Omental fat pad (tissue), 4 donors: ENCODE results near the gene PEPD. TPM values are rescaled to one million over a fixed set of nuclear protein-coding genes. Genes with fewer than 3 reads are reported as not detected.
"Not testable (repeated sequence)": the region's sequence is repeated elsewhere in the genome, so short reads cannot be mapped to it uniquely, and the experiment has no call there.

Source experiments
- ATAC-seq: fragments of 150-250 bp; one replicate; pipeline ENCODE4 v1.9.1; 2016; ENCODE audit warnings: mild to moderate bottlenecking, moderate library complexity; ENCODE audit not compliant: low FRiP score
- DNase-seq: peaks from one replicate; pipeline ENCODE4 v3.0.0-alpha.2; 2019; ENCODE audit warnings: low spot score
- total RNA-seq, 4 donors: library from RNA; depleted of rRNA; stranded (reverse); fragments of >200 nt; gene quantifications; one replicate each; pipeline ENCODE4 v1.1.0, GENCODE V29; 2016
- TF ChIP-seq, protein P1 (sequence below), 3 donors: fragments of 450-650 bp; IDR thresholded peaks; one replicate each; pipeline ENCODE4 v1.5.1; 2016 to 2017; ENCODE audit warnings: antibody characterized with exemption in 3 of 3, mild to moderate bottlenecking in 3 of 3, moderate library complexity in 2 of 3

PEPD gene
- total RNA-seq, 4 donors from 2014 or later = 78.9 to 99.3 (median 89.8) TPM

DNA sequence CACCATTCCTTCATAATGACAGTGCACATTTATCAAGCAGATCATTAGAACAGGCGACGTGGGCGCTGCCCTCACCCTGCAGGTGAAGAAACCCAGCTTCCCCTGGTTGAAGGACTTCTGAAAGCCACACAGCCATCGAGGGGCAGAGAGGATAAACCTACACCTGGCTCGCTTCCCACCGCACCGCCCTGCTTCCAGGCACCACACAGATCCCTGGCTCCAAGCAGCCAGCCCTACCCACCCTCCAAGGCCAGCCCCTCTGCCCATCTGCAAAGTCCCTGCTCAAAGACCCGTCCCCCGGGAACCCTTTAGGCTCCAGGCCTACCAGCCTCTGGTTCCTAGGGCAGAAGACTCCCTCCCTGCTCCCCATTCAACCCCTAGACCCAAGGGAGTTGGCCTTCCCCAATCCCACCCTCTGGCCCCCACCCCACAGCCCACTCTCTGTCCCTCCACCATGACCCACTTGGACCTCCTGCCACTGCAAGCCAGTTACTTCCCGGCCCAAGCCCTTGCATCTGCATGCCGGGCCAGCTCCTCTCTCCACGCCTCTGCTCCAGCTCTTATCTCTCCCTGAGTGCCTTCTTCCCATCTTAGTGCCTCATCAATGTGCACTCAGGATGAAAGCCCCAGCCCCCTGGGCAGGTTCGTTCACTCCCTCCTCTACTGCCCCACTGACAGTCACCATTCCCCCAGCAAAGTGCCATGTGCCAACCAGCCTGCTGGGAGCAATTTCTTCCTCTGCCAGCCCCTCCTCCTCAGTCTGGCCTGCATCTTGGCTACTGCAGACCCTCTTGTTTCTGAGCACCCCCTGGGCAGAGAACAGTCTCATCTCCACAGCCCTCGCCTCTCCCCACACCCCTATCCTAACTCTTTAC, 28.0 kb downstream of the PEPD start:
- TF ChIP-seq, protein P1, sequence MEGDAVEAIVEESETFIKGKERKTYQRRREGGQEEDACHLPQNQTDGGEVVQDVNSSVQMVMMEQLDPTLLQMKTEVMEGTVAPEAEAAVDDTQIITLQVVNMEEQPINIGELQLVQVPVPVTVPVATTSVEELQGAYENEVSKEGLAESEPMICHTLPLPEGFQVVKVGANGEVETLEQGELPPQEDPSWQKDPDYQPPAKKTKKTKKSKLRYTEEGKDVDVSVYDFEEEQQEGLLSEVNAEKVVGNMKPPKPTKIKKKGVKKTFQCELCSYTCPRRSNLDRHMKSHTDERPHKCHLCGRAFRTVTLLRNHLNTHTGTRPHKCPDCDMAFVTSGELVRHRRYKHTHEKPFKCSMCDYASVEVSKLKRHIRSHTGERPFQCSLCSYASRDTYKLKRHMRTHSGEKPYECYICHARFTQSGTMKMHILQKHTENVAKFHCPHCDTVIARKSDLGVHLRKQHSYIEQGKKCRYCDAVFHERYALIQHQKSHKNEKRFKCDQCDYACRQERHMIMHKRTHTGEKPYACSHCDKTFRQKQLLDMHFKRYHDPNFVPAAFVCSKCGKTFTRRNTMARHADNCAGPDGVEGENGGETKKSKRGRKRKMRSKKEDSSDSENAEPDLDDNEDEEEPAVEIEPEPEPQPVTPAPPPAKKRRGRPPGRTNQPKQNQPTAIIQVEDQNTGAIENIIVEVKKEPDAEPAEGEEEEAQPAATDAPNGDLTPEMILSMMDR (IDR thresholded peaks at IDR 0.05) = no peak
- ATAC-seq (no peak), DNase-seq (no peak)

DNA sequence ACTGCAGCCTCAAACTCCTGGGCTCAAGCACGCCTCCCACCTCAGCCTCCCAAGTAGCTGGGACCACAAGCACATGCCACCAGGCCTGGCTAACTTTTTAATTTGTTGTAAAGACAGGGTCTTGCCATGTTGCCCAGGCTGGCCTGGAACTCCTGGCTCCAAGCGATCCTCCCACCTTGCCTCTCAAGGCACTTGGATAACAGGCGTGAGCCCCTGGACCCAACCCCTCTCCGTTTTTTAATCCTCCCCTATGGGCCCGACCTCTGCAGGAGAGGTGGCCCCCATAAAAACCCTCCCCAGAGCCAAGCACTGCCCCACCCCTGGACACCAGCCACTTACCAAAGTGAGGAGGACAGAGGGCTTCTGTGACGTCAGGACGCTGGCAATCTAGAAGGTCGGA, 28.6 kb downstream of the PEPD start:
- TF ChIP-seq, protein P1 (IDR thresholded peaks at IDR 0.05) = no peak
- no peak for DNase-seq
- ATAC-seq = no peak

DNA sequence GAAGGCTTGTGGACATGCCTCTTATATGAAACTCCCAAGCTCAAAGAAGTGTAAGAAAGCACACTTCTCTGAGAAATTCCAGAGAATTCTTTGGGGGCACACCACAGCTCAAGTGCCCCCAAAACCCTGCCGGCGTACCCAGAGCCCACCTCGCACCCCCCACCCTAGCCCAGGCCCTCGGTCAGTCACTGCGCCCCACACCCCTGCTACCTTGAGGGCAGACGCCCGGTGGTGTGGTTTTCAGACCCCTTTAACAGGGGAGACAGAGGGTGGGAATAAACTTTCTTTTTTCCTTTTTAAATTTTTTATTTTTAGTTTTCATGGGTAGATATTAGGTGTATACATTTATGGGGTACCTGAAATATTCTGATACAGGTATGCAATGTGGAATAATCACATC, 29.5 kb downstream of the PEPD start:
- DNase-seq (no peak), ATAC-seq (no peak)
- TF ChIP-seq, protein P1 (IDR thresholded peaks at IDR 0.05) = no peak

DNA sequence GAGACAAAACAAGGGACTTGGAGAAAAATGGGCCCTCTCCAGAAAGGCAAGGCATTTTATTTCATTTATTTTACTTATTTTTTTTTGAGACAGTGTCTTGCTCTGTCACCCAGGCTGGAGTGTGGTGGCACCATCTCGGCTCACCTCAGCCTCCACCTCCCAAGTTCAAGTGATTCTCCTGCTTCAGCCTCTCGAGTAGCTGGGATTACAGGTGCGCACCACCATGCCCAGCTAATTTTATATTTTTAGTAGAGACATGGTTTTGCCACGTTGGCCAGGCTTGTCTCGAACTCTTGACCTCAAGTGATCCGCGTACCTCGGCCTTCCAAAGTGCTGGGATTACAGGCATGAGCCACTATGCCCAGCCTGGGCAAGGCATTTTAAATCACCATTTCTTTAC, 31.0 kb downstream of the PEPD start:
- DNase-seq, ATAC-seq: not testable (repeated sequence)

DNA sequence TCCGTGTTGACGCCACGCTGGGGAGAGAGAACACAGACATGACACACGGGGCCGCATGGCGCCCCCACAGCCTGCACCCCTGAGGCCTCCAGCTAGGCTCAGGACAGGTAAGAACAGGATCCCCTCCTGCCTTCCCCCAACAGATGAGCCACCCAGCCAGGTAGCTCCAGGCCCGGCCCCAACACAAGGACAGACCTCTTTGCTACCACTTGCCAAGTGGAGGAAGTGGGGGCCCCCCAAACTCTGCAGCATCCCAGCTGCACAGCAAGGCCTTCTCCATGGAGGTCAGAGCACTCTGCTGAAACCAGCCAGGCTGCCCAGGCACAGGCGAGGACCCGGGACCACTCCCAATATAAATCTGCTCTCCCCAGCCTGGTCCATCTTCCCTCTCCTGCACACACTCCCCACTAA, 31.5 kb downstream of the PEPD start:
- TF ChIP-seq, protein P1 (IDR thresholded peaks at IDR 0.05) = no peak
- DNase-seq = no peak
- no peak for ATAC-seq

DNA sequence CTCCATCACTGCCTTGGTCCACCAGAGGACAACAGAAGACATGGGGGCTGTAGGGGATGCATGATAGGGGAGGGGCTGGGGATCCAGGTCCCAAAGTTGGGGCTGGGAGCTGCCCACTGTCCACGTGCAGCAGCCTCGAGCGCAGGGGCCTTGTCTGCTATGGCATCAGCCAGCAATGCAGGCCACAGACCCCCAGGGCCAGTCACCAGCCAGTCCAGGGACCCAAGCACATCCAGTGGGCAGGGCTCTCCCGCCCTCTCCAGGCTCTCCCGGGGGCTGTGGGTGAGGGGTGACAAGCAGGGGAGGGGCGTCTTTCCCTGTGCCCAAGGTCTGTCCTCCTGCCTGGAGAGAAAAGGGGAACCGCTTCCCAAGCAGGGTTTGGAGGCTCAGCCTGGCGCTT, 32.8 kb downstream of the PEPD start:
- ATAC-seq (no peak), DNase-seq (no peak)
- TF ChIP-seq, protein P1 (IDR thresholded peaks at IDR 0.05) = no peak

DNA sequence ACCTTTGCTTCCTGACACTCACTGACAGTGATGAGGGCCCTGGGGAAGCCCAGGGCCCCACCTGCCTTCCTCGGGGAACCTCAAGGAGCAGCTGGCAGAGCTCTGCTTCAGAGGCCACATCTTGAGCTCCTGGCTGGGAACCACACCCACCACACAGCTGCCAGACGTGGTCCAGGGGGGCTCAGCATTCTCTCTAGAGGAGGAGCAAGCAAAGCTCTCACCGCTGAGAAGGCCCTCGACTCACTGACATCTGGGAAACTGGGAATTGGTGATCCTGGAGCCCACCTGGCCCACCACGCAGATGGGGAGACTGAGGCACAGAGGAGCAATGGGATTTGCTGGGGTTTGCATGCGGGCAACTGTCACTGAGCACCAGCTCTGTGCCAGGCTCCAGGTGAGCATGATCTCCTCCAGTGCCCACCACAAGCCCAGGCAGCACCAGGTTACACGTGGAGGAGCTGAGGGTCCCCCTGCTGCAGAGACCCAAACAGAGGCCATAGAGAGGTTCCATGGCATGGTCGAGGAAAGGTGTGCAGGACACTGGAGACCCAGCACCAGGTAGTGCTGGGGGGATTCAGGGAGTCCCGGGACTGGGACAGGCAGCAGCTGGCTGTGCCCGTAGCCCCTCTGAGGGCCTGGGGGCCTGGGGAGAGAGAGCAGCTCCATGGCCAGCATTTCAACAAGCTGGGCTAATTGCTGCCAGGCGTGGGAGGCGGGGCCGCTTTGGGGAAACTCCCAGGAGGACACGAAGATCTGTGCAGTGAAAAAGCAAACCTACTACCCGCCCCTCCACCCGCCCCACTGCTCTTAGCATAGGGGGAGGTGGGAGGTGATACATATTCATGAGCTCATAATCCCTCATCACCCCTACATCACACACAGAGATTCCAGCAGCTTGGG, 33.4 kb downstream of the PEPD start:
- DNase-seq (no peak), ATAC-seq (no peak)
- TF ChIP-seq, protein P1 (IDR thresholded peaks at IDR 0.05) = no peak
